CD4-positive, CD25-positive, alpha-beta regulatory T cell (primary cell): Measurements from ENCODE around the gene CDC25A. TPM values are rescaled to one million over a fixed set of nuclear protein-coding genes. Genes with fewer than 3 reads are reported as not detected.
"Not testable (repeated sequence)": the region's sequence is repeated elsewhere in the genome, so short reads cannot be mapped to it uniquely, and the experiment has no call there.

ENCODE experiments used
- ATAC-seq, 2 donors: fragments of 150-1000 bp; cut with Tn5 transposase; one replicate each; pipeline ENCODE4 v1.10.0; 2021; ENCODE audit warnings: low read depth in 2 of 2, moderate number of reproducible peaks in 2 of 2, moderate library complexity in 1 of 2
- DNase-seq, 3 donors: peaks; one replicate each; pipeline versions ENCODE4 v3.0.0 to v3.0.0-alpha.2; 2012 to 2022; ENCODE audit warnings: mixed read lengths in 1 of 3
- H3K27ac ChIP-seq: one replicate; pipeline ENCODE4 v1.7.0; 2013; ENCODE audit warnings: mild to moderate bottlenecking, low read length; ENCODE audit not compliant: insufficient read depth, poor library complexity, severe bottlenecking
- H3K27me3 ChIP-seq: one replicate; pipeline ENCODE4 v1.7.0; 2013; ENCODE audit warnings: low read length; ENCODE audit not compliant: control insufficient read depth, insufficient read depth
- H3K36me3 ChIP-seq: one replicate; pipeline ENCODE4 v1.7.0; 2013; ENCODE audit warnings: mild to moderate bottlenecking, low read length, moderate library complexity; ENCODE audit not compliant: control insufficient read depth, insufficient read depth
- H3K4me1 ChIP-seq: 2 replicates; pipeline ENCODE4 v1.7.0; 2013; ENCODE audit warnings: mild to moderate bottlenecking, low read length; ENCODE audit not compliant: insufficient read depth, control insufficient read depth, poor library complexity, severe bottlenecking
- H3K4me3 ChIP-seq: one replicate; pipeline ENCODE4 v1.7.0; 2013; ENCODE audit warnings: low read depth, mild to moderate bottlenecking, low read length, moderate library complexity
- H3K9me3 ChIP-seq, 2 experiments: 1 replicate in 1 of 2; 2 replicates in 1 of 2; pipeline ENCODE4 v1.7.0; 2013; ENCODE audit warnings: low read length in 2 of 2, mild to moderate bottlenecking in 1 of 2, moderate library complexity in 1 of 2; ENCODE audit not compliant: control insufficient read depth in 2 of 2
- H3K27ac Mint-ChIP-seq, 3 donors: one replicate each; pipeline ENCODE4 v1.8.0; 2020 to 2022; ENCODE audit warnings: mild to moderate bottlenecking in 3 of 3, mixed read lengths in 3 of 3, moderate library complexity in 2 of 3
- H3K27me3 Mint-ChIP-seq: one replicate; pipeline ENCODE4 v1.8.0; 2022; ENCODE audit warnings: mild to moderate bottlenecking, mixed read lengths
- H3K36me3 Mint-ChIP-seq: one replicate; pipeline ENCODE4 v1.8.0; 2020; ENCODE audit warnings: mixed read lengths
- H3K4me1 Mint-ChIP-seq, 4 donors: one replicate each; pipeline ENCODE4 v1.8.0; 2020 to 2022; ENCODE audit warnings: mixed read lengths in 4 of 4, mild to moderate bottlenecking in 1 of 4
- H3K4me3 Mint-ChIP-seq, 4 donors: one replicate each; pipeline ENCODE4 v1.8.0; 2020 to 2022; ENCODE audit warnings: mild to moderate bottlenecking in 4 of 4, mixed read lengths in 4 of 4, moderate library complexity in 3 of 4
- H3K9me3 Mint-ChIP-seq, 7 donors: one replicate each; pipeline ENCODE4 v1.8.0; 2020 to 2022; ENCODE audit warnings: mixed read lengths in 7 of 7, mild to moderate bottlenecking in 3 of 7, moderate library complexity in 2 of 7
- polyA plus RNA-seq, 4 donors: library from polyadenylated mRNA; unstranded; fragments of 300-500 nt; fragmentation: Illumina TruSeq; gene quantifications; one replicate each; pipeline ENCODE4 v1.2.3, GENCODE V29; 2021
- total RNA-seq: library from RNA; stranded (reverse); gene quantifications from one replicate; pipeline ENCODE4 v1.2.3, GENCODE V29; 2022

The CDC25A gene
- total and polyA plus RNA-seq, 5 donors from 2014 or later, result 0.06 to 0.78 (median 0.42) TPM; not detected in 1

GRCh38 chr3:48214225-48214624, 26.0 kb upstream of the CDC25A start:
- H3K27ac Mint-ChIP-seq, result no peak overlapping the region
- no peaks in the 10 kb centered on the region for H3K27me3 Mint-ChIP-seq

GRCh38 chr3:48211776-48212175, 23.6 kb upstream of the CDC25A start:
- H3K27ac Mint-ChIP-seq, H3K4me1 Mint-ChIP-seq: not testable (repeated sequence)

More at GRCh38 chr3:48214225-48214624, 26.0 kb upstream of the CDC25A start:
- no peak for ATAC-seq
- peaks cover 0 to 2% (median 0%) of the 10 kb centered on the region in 7 donors for H3K9me3 Mint-ChIP-seq
- Histone ChIP-seq H3K27ac (no peak overlapping the region), H3K9me3 (no peaks in the 10 kb centered on the region), H3K4me3 (no peak overlapping the region), H3K36me3 (no peaks in the 10 kb centered on the region), H3K4me1 (no peaks in the 10 kb centered on the region), H3K27me3 (no peaks in the 10 kb centered on the region)
- DNase-seq, result no peak
- no peak overlapping the region for H3K4me3 Mint-ChIP-seq
- H3K4me1 Mint-ChIP-seq, result peaks cover 0 to 3% (median 0%) of the 10 kb centered on the region in 4 donors
- no peaks in the 10 kb centered on the region for H3K36me3 Mint-ChIP-seq

GRCh38 chr3:48210534-48210933, 22.3 kb upstream of the CDC25A start:
- not testable (repeated sequence) for H3K4me3 ChIP-seq, H3K4me1 Mint-ChIP-seq, H3K9me3 ChIP-seq, ATAC-seq, H3K36me3 Mint-ChIP-seq, H3K27ac Mint-ChIP-seq, H3K27me3 Mint-ChIP-seq, H3K27ac ChIP-seq, H3K4me3 Mint-ChIP-seq, DNase-seq, H3K27me3 ChIP-seq, H3K4me1 ChIP-seq, H3K36me3 ChIP-seq, H3K9me3 Mint-ChIP-seq

More at GRCh38 chr3:48211776-48212175, 23.6 kb upstream of the CDC25A start:
- H3K4me3 ChIP-seq, H3K9me3 Mint-ChIP-seq, H3K4me1 ChIP-seq, H3K36me3 Mint-ChIP-seq, DNase-seq, H3K9me3 ChIP-seq, H3K27me3 Mint-ChIP-seq, H3K36me3 ChIP-seq, H3K27me3 ChIP-seq, H3K27ac ChIP-seq, ATAC-seq, H3K4me3 Mint-ChIP-seq: not testable (repeated sequence)

- H3K9me3 ChIP-seq, result no peaks in the 10 kb centered on the region
- no peaks in the 10 kb centered on the region for H3K4me1 ChIP-seq
- Mint-ChIP-seq H3K9me3 (peaks cover 0 to 2% (median 0%) of the 10 kb centered on the region in 7 donors), H3K4me3 (no peak overlapping the region), H3K27ac (no peak overlapping the region), H3K4me1 (peaks cover 0 to 3% (median 0%) of the 10 kb centered on the region in 4 donors), H3K36me3 (no peaks in the 10 kb centered on the region), H3K27me3 (no peaks in the 10 kb centered on the region)
- H3K36me3 ChIP-seq, result no peaks in the 10 kb centered on the region
- H3K27ac ChIP-seq, result no peak overlapping the region
- DNase-seq (no peak), ATAC-seq (no peak)
- H3K4me3 ChIP-seq, result no peak overlapping the region
- no peaks in the 10 kb centered on the region for H3K27me3 ChIP-seq
Measured at GRCh38 chr3:48209445-48209844, 21.2 kb upstream of the CDC25A start.

GRCh38 chr3:48208076-48208475, 19.9 kb upstream of the CDC25A start:
- Mint-ChIP-seq H3K36me3 (no peaks in the 10 kb centered on the region), H3K27ac (no peak overlapping the region), H3K4me3 (no peak overlapping the region), H3K27me3 (peaks cover 2% of the 10 kb centered on the region), H3K9me3 (peaks cover 0 to 2% (median 0%) of the 10 kb centered on the region in 7 donors), H3K4me1 (peaks cover 0 to 3% (median 0%) of the 10 kb centered on the region in 4 donors)
- Histone ChIP-seq H3K36me3 (no peaks in the 10 kb centered on the region), H3K4me3 (no peak overlapping the region), H3K27me3 (no peaks in the 10 kb centered on the region), H3K4me1 (no peaks in the 10 kb centered on the region), H3K9me3 (no peaks in the 10 kb centered on the region), H3K27ac (no peak overlapping the region)
- DNase-seq, result no peak
- no peak for ATAC-seq

GRCh38 chr3:48202632-48203031, 14.4 kb upstream of the CDC25A start:
- Mint-ChIP-seq H3K4me3 (no peak overlapping the region), H3K27ac (no peak overlapping the region), H3K36me3 (no peaks in the 10 kb centered on the region), H3K27me3 (peaks cover 11% of the 10 kb centered on the region), H3K4me1 (no peaks in the 10 kb centered on the region), H3K9me3 (no peaks in the 10 kb centered on the region)
- Histone ChIP-seq H3K36me3 (no peaks in the 10 kb centered on the region), H3K4me3 (no peak overlapping the region), H3K4me1 (no peaks in the 10 kb centered on the region), H3K27ac (no peak overlapping the region), H3K27me3 (no peaks in the 10 kb centered on the region), H3K9me3 (no peaks in the 10 kb centered on the region)
- DNase-seq, result no peak
- ATAC-seq, result no peak

GRCh38 chr3:48199117-48199516, 10.9 kb upstream of the CDC25A start:
- Histone ChIP-seq H3K27me3 (no peaks in the 10 kb centered on the region), H3K4me3 (no peak overlapping the region), H3K4me1 (no peaks in the 10 kb centered on the region), H3K36me3 (no peaks in the 10 kb centered on the region), H3K27ac (no peak overlapping the region), H3K9me3 (no peaks in the 10 kb centered on the region)
- DNase-seq (no peak), ATAC-seq (no peak)
- Mint-ChIP-seq H3K27me3 (peaks cover 16% of the 10 kb centered on the region), H3K4me3 (no peak overlapping the region), H3K4me1 (peaks cover 0 to 2% (median 0%) of the 10 kb centered on the region in 4 donors), H3K36me3 (no peaks in the 10 kb centered on the region), H3K9me3 (peaks cover 0 to 2% (median 0%) of the 10 kb centered on the region in 7 donors), H3K27ac (no peak overlapping the region)

- Mint-ChIP-seq H3K27me3 (peaks cover 10% of the 10 kb centered on the region), H3K36me3 (no peaks in the 10 kb centered on the region), H3K9me3 (peaks cover 0 to 2% (median 0%) of the 10 kb centered on the region in 7 donors), H3K4me1 (peaks cover 0 to 2% (median 0%) of the 10 kb centered on the region in 4 donors), H3K4me3 (no peak overlapping the region), H3K27ac (peak overlapping the region in 1 of 3 donors; percentile 45)
- no peak for DNase-seq
- H3K27me3 ChIP-seq, result no peaks in the 10 kb centered on the region
- no peak overlapping the region for H3K4me3 ChIP-seq
- no peaks in the 10 kb centered on the region for H3K4me1 ChIP-seq
- H3K9me3 ChIP-seq, result no peaks in the 10 kb centered on the region
- H3K27ac ChIP-seq, result no peak overlapping the region
- no peak for ATAC-seq
- H3K36me3 ChIP-seq, result no peaks in the 10 kb centered on the region
Measured at GRCh38 chr3:48196611-48197010, 8.4 kb upstream of the CDC25A start.
